GM19193 (cell line): ENCODE measurements around the gene PTPRG.

Experiments used
- POLR2A ChIP-seq: IDR thresholded peaks from 4 replicates; pipeline ENCODE4 v1.6.1; 2011; ENCODE audit not compliant: insufficient read depth, insufficient read length; ENCODE audit errors: extremely low read depth

PTPRG gene

GRCh38 chr3:62013951-62014350 lies 452.6 kb downstream of the PTPRG start:
- no peak for TF ChIP-seq POLR2A

GRCh38 chr3:62015111-62015510 lies 453.7 kb downstream of the PTPRG start:
- TF ChIP-seq POLR2A, result no peak

GRCh38 chr3:62019906-62020305 lies 458.5 kb downstream of the PTPRG start:
- TF ChIP-seq POLR2A, result no peak

GRCh38 chr3:62020706-62021105 lies 459.3 kb downstream of the PTPRG start:
- no peak for TF ChIP-seq POLR2A

GRCh38 chr3:62022312-62022711 lies 460.9 kb downstream of the PTPRG start:
- no peak for TF ChIP-seq POLR2A

- TF ChIP-seq POLR2A, result no peak
Observed at GRCh38 chr3:62024882-62025281, 463.5 kb downstream of the PTPRG start.

GRCh38 chr3:62025913-62026312 lies 464.5 kb downstream of the PTPRG start:
- no peak for TF ChIP-seq POLR2A

GRCh38 chr3:62027241-62027640 lies 465.9 kb downstream of the PTPRG start:
- TF ChIP-seq POLR2A, result no peak

GRCh38 chr3:62027796-62028195 lies 466.4 kb downstream of the PTPRG start:
- no peak for TF ChIP-seq POLR2A

GRCh38 chr3:62028236-62028635 lies 466.9 kb downstream of the PTPRG start:
- no peak for TF ChIP-seq POLR2A

GRCh38 chr3:62032738-62033137 lies 471.4 kb downstream of the PTPRG start:
- no peak for TF ChIP-seq POLR2A

- no peak for TF ChIP-seq POLR2A
Observed at GRCh38 chr3:62035402-62036057, 474.2 kb downstream of the PTPRG start.

GRCh38 chr3:62036726-62037125 lies 475.4 kb downstream of the PTPRG start:
- TF ChIP-seq POLR2A, result no peak

- no peak for TF ChIP-seq POLR2A
Observed at GRCh38 chr3:62039586-62039985, 478.2 kb downstream of the PTPRG start.

GRCh38 chr3:62041681-62042080 lies 480.3 kb downstream of the PTPRG start:
- TF ChIP-seq POLR2A, result no peak

GRCh38 chr3:62044874-62045411 lies 483.6 kb downstream of the PTPRG start:
- no peak for TF ChIP-seq POLR2A

- TF ChIP-seq POLR2A, result no peak
Observed at GRCh38 chr3:62046326-62046725, 485.0 kb downstream of the PTPRG start.

GRCh38 chr3:62048577-62048976 lies 487.2 kb downstream of the PTPRG start:
- TF ChIP-seq POLR2A, result no peak

GRCh38 chr3:62049033-62049432 lies 487.7 kb downstream of the PTPRG start:
- no peak for TF ChIP-seq POLR2A
